NCI-H146 (cell line): ENCODE measurements around the gene IFNAR2.
"Not testable (repeated sequence)": the region's sequence is repeated elsewhere in the genome, so short reads cannot be mapped to it uniquely, and the experiment has no call there.

ENCODE experiments used
- DNase-seq: peaks from one replicate; lab custom pipeline; 2025; lab: John Stamatoyannopoulos, UW

Gene IFNAR2

DNA sequence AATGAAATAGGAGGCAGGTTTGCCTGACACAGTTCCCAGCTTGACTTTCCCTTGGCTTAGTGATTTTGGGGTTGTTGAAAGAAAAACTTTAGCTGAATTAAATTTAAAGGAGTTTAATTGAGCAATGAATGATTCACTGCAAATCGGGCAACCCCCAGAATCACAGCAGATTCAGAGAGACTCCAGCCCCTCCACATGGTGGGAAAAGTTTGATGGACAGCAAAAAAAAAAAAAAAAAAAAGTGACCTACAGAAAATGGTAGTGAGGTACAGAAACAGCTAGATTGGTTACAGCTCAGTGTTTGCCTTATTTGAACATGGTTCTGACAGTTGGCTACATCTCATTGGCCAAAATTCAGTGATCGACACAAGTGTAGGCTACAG is 12.6 kb upstream of the IFNAR2 start:
- DNase-seq, result no peak

DNA sequence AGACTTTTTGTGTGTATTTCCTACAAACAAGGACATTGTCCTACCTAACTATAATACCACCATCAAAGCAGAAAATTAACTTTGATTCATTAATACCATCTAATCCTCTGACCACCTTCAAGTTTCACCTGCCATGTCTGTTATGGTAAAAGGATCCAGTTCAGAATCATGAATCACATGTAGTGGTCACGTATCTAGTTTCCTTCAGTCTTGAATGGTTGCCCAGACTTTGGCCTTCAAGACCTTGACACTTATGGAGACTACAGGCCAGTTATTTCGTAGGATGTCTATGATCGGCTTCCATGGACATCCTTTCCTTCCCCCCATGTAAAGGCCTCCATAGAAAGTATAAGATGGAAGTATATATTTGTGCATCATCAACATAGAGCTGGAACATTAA is 10.4 kb upstream of the IFNAR2 start:
- no peak for DNase-seq

DNA sequence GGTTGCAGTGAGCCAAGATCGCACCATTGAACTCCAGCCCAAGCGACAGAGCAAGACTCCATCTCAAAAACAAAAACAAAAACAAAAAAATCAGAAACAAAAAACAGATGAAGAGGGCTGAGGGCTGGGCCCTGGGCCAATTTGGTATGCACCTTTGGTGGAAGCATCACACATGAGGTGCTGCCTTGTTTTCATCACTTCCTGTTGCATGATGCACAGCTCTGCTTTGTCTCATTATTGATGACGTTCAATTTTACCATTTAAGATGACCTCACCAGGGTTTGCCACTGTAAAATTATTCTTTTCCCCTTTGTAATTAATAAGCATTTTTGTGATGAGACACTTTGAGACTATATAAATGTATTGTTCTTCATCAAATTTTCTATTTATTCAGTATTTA is 9.8 kb upstream of the IFNAR2 start:
- no peak for DNase-seq

DNA sequence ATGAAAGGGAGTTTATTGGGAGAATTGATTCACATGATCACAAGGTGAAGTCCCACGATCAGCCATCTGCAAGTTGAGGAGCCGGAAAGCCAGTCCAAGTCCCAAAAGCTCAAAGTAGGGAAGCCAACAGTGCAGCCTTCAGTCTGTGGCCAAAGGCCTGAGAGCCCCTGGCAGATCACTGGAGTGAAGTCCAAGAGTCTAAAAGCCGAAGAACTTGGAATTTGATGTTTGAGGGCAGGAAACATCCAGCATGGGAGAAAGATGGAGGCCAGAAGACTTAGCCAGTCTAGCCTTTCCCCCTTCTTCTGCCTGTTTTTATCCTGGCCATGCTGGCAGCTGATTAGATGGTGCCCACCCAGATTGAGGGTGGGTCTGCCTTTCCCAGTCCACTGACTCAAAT is 4.4 kb upstream of the IFNAR2 start:
- not testable (repeated sequence) for DNase-seq

DNA sequence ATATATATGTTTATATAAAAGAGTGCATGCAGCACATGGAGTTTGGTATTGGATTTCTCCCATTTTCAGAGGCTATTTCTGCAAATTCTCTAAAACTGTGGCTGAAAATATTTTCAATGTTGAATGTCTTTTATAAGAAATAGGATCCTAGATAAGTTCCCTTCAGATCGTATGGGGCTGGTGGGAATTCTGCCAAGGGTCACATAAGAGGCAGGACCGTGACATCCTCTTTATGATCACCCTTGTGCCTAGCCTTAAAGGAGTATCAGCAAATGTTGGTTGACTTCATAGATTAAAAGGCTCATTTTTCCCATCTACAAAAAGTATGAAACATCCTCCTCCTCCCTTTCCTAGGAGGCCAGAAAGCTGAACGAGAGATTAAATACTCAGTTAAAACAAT is 1.3 kb upstream of the IFNAR2 start:
- DNase-seq, result no peak

DNA sequence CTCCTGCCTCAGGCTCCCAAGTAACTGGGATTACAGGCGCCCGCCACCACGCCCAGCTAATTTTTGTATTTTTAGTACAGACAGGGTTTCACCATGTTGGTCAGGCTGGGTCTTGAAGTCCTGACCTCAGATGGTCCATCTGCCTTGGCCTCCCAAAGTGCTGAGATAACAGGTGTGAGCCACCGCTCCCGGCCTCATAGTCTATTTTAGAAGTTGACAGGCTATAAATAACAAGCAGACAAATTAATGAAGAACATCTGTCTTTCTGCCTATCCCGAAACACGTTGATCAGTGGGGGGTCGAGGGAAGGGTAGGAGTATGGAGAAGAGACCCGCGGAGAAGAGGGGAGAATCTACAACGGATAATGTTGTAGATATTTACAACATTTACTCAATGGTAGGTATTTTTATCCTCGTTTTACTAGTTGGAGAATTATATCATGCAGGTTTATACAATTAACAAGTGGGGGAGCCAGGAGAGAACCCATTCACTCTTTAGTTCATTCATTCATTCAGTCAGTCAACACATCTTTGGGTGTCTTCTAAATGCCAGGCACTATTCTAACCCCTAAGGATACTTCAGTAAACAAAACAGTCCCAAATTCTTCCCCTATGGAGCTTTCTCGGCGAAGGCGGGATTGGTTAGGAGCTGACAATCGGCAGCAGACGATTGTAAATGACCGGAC is 497 bp upstream of the IFNAR2 start:
- DNase-seq, result peak; percentile 26

DNA sequence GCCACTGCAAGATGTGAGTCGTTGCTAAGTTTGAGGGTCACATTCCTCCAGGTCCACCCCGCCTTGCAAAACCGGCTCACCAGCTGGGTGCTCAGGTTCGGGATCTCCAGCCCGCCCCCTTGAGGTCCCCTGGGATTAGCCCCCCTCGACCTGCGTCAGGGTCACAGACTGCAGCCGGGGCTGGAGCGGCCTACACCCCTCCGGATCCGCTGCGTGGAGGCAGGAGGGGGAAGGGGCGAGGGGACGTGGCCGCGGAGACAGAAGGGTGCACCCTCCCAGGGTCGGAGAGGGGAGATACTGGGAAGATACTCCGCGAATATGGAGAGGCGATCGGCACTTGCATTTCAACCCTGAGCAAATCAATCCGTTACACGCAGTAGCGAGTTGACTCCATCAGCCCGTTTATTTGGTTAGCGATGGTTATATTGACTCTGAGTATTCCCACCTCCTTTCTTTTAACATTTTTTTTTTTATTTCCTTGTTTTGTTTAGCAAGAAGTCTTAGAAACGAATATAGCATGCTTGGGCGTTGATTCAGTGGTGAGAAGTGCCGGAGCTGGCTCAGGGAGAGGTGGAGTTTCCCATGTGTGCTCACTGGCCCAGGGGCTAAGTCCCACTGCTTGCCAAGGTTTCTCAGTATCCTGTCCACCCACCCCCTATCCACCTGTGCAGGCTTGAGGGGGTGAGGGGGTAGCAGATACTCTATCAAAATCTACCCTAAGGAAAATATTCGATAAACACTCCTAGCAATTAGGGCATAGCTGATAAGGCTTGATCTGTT is 997 bp downstream of the IFNAR2 start:
- DNase-seq, result peak; percentile 32

DNA sequence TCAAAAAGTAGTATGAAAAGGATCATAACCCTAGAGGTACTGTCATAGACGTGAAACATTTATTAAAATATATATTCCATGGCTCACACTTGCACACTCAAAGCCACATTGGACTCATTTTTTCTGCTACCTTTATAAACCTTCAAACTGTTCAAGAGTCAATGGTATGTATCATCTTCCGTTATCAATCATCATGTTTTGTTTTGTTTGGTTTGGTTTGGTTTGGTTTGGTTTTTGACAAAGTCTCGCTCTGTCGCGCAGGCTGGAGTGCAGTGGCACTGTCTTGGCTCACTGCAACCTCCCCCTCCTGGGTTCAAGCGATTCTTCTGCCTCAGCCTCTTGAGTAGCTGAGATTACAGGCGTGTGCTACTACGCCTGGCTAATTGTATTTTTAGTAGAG is 1.8 kb downstream of the IFNAR2 start:
- DNase-seq, result no peak

DNA sequence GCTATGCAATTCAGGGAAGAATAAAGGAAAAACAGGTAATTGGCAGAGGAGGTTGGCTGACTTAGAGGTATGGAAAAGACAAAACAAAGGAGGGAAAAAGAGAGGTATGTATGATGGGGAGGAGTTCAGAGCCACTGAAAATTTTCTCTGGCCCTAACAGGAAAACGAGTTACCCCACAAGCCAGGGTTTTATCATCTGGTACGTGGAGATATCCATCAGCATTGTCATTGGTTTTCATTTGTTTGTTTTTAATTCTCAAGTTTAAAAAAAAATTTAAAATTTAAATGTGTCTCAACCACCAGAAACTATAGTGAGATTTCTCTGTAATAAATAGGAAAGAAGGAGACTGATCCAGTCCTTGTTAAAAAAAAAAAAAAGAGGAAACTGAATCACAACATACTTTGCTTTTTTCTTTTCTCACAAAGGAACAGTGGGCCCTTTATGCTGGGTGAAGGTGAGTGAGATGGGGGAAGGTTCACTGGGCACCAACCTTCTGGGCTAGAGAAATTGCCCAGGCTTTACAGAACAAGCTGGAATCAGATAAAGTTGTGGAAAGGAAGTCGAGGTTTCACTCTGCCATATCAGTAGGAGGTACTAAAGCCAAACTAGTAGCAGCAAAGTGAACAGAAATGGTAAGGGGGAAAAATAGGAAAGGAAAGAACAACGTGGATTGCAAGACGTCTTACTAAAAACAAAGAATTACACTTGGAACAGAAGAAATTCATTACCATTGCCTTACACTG is 2.7 kb downstream of the IFNAR2 start:
- no peak for DNase-seq

DNA sequence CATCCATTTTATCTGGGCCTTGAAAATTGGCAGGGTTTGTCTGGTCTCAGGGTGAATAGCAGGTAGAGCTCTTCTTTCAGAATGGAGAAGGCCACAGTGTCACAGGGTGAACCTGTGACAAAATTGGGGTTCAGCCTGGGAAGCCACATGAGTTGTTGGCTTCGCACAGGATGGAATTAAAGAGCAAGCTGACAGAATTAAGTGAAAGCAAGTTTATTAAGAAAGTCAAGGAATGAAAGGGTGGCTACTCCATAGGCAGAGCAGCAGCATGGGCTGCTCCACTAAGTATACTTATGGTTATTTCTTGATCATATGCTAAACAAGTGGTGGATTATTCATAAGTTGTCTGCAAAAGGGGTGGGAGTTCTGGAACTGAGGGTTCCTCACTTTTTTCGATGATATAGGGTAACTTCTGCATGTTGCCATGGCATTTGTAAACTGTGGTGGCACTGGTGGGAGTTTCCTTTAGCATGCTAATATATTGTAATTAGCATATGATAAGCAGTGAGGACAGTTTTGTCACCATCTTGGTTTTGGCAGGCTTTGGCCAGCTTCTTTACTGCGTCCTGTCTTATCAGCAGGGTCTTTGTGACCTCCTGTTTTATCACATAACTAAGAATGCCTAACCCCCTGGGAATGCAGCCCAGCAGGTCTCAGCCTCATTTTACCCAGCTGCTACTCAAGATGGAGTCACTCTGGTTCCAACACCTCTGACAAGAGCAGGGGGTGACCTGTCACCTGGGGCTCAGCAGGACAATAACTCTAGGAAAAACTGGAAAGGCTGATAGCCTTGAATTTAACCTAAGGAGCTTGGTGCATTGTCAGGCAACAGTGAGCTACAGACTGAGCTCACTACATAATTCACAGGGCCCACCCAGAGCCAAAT is 5.1 kb downstream of the IFNAR2 start:
- DNase-seq, result no peak

DNA sequence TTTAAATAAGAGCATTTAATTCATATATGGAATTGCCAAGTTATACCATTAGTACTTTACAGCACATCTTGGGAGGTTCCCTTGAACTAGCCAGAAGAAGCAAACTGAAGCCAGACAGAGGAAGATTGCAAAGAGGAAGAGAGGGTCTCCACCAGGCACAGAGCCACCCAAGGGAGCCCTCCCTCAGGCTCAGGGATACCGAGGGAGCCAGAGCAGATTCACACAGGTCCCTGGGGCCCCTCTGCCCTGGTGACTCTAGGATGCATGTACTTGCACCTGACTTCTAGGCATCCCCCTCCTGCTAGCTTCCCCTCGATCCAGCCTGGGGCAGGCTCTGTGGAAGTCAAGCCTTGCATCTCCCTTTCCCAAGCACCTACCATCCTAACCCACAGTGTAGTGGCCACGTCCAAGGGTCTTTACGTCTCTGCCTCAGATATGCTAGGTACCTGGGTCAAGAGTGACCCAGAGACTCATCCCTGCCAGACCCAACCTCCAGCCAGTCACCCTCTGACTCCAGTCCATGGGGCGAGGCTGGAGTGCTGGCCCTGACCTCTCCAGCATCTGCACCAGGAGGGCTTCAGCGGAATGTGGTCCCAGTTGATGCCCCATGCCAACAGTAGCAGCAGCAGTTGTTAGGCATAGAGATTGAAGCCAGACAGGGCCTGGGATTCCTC is 6.4 kb downstream of the IFNAR2 start:
- DNase-seq, result no peak

DNA sequence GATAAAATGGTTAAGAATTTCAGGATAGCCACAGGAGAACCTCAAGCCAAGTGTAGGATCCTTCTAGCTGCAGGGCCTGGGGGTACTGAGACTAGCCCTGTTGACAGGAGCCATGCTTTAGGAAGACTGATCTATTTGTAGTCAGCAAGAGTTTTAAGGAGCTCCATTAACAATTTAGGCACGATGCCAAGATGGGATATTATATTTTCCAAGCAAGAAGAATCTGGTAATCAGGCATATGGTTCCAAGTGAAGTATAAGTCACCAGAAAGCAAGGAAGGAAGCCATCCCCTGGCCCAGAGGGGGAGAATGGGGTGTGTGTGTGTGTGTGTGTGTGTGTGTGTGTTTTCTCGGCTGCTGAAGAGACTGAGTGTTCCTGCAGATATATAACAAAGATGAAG is 7.0 kb downstream of the IFNAR2 start:
- DNase-seq, result no peak

DNA sequence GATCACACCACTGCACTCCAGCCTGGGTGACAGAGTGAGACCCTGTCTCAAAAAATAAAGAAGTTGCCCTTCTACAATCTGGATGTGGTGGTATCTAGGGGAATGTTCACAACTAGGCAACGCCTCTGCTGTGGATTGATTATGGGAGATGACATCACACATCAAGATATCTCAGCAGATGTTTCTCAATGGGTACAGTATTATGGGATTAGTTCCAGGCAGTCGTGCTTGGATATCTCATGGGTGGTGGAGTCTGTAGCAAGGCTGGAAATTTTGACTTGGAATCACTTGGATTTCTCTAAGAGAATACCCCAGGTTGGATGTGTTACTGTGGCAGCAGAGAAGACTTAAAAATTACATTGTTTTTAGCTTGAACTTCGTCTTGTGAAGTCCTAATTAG is 7.7 kb downstream of the IFNAR2 start:
- DNase-seq, result no peak

DNA sequence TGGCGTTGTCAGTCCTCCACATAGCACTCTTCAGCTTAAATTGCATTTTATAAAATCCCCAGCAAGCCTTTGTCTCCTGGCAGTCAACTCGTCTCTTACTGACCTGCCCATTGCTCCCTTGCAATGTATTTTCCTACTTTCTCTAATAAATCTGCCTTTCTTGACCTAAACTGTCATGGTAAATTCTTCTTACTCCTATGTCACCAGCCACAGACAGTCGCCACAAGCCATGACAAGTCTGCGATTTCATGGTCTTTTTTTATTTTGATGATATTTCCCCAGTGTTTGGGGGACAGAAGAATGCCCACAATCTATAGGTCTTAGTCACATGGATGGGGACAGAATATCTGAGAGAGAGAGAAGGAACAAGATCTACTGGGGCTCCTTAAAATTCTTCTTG is 8.4 kb downstream of the IFNAR2 start:
- no peak for DNase-seq

DNA sequence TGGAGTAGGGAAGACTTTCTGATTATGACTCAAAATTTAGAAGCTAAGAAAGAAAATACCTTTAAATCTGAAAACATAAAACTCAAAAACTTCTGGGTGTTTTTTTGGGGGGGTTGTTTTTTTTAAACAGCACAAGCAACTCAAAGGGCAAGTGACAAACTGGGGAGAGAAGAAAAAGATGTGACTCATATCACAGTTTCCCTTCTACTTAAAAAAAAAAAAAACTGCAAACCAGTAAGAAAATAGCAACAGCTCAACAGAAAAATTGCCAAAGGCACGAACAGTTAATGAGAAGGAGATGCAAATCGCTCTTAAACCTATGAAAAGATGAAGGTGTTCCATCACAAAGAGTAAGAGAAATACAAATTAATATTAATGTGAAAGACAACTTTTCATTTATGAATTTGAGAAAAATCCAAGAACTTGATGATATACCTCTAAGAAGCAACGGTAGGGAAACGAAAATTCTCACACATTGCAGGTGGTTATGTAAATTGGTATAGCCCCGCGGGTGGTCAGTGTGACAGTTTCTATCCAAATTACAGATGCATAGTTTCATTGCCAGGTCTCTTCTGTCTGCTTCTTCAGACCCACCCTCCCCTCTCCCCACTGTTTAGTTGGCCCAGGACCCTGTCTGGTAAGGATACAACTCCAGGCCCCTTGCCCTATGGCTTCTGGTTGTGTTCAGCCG is 9.0 kb downstream of the IFNAR2 start:
- DNase-seq, result no peak

DNA sequence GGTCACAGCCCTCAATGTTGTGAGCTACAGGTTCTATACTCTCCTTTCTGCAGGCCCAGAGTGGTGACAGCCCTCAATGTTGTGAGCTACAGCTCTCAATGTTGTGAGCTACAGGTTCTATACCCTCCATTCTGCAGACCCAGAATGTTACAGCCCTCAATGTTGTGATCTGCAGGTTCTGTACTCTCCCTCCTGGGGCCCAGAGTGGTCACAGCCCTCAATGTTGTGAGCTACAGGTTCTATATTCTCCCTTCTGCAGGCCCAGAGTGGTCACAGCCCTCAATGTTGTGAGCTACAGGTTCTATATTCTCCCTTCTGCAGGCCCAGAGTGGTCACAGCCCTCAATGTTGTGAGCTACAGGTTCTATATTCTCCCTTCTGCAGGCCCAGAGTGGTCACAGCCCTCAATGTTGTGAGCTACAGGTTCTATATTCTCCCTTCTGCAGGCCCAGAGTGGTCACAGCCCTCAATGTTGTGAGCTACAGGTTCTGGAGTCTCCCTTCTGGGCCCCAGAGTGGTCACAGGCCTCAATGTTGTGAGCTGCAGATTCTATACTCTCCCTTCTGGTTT is 9.9 kb downstream of the IFNAR2 start:
- not testable (repeated sequence) for DNase-seq

DNA sequence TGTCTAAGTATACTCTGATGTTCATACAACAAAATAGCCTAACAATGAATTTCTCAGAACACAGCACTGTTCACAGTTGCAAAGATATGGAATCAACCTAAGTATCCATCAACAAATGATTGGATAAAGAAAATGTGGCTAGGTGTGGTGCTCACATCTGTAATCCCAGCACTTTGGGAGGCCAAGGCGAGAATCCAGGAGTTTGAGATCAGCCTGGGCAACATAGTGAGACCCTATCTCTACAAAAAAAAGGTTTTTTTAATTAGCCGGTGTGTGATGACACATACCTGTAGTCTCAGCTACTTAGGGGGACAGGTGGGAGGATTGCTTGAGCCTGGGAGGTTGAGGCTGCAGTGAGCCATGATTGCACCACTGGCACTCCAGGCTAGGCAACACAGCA is 10.7 kb downstream of the IFNAR2 start:
- no peak for DNase-seq

DNA sequence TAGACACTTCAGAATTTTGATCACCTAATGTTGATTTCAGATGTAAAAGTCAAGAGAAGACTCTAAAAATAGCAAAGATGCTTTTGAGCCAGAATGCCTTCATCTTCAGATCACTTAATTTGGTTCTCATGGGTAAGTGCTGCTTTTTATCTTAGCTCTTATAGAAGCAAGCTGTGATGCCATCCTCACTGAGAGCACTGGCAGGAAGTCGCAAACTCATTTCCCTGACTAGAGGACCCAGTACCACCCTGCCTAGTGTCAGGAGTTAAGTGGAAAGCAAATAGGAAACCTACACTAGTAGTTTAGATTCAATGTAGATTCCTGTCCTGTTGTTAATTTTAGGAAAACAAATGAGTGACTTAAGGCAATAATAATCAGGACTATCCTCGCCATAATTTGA is 12.1 kb downstream of the IFNAR2 start:
- DNase-seq, result no peak

DNA sequence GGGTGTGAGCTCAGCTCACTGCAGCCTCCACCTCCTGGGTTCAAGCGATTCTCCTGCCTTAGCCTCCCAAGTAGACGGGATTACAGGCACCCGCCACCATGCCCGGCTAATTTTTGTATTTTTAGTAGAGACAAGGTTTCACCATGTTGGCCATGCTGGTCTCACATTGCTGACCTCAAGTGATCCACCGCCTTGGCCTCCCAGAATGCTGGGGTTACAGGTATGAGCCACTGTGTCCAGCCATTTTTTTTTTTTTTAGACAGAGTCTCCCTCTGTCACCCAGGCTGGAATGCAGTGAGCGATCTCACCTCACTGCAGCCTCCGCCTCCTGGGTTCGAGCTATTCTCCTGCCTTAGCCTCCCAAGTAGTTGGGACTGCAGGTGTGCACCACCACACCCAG is 13.1 kb downstream of the IFNAR2 start:
- DNase-seq, result not testable (repeated sequence)

DNA sequence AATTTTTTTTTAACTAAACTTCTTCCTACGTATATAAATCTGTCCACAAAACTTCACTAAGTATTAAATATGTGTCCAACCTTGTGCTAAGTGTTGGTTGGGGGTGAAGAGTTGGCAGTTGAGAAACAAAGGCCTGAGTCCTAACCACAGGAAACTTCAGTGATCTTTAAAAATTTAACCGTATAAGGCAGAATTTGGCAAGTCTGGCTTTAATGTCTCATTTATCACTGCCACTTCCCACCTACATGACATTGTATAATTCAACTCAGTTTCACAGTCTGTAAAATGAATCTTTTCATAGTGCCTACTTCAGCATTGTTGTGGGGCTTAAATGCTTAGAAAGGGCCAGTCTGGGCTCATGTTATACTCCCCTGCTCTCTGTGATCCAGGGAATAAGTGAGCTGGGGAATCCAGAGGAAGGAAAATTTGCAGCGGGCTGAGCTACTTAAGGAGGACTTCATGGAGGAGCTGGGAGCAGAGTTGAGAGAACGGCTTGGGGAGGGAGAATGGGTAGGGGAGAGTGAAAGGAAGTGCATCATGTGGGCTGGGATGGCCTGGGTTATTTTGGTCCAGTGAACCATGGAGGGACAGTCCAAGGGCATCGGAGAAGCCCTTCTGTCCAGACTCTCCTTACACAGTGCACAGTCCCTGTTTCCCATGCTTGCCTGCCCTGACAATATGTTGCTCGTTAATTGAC is 14.5 kb downstream of the IFNAR2 start:
- DNase-seq, result no peak
